ENCODE measurements around the gene UBR3.
"Not testable (repeated sequence)": the region's sequence is repeated elsewhere in the genome, so short reads cannot be mapped to it uniquely, and the experiment has no call there.

The UBR3 gene, protein sequence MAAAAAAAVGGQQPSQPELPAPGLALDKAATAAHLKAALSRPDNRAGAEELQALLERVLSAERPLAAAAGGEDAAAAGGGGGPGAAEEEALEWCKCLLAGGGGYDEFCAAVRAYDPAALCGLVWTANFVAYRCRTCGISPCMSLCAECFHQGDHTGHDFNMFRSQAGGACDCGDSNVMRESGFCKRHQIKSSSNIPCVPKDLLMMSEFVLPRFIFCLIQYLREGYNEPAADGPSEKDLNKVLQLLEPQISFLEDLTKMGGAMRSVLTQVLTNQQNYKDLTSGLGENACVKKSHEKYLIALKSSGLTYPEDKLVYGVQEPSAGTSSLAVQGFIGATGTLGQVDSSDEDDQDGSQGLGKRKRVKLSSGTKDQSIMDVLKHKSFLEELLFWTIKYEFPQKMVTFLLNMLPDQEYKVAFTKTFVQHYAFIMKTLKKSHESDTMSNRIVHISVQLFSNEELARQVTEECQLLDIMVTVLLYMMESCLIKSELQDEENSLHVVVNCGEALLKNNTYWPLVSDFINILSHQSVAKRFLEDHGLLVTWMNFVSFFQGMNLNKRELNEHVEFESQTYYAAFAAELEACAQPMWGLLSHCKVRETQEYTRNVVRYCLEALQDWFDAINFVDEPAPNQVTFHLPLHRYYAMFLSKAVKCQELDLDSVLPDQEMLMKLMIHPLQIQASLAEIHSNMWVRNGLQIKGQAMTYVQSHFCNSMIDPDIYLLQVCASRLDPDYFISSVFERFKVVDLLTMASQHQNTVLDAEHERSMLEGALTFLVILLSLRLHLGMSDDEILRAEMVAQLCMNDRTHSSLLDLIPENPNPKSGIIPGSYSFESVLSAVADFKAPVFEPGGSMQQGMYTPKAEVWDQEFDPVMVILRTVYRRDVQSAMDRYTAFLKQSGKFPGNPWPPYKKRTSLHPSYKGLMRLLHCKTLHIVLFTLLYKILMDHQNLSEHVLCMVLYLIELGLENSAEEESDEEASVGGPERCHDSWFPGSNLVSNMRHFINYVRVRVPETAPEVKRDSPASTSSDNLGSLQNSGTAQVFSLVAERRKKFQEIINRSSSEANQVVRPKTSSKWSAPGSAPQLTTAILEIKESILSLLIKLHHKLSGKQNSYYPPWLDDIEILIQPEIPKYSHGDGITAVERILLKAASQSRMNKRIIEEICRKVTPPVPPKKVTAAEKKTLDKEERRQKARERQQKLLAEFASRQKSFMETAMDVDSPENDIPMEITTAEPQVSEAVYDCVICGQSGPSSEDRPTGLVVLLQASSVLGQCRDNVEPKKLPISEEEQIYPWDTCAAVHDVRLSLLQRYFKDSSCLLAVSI (N-terminal part only)

DNA sequence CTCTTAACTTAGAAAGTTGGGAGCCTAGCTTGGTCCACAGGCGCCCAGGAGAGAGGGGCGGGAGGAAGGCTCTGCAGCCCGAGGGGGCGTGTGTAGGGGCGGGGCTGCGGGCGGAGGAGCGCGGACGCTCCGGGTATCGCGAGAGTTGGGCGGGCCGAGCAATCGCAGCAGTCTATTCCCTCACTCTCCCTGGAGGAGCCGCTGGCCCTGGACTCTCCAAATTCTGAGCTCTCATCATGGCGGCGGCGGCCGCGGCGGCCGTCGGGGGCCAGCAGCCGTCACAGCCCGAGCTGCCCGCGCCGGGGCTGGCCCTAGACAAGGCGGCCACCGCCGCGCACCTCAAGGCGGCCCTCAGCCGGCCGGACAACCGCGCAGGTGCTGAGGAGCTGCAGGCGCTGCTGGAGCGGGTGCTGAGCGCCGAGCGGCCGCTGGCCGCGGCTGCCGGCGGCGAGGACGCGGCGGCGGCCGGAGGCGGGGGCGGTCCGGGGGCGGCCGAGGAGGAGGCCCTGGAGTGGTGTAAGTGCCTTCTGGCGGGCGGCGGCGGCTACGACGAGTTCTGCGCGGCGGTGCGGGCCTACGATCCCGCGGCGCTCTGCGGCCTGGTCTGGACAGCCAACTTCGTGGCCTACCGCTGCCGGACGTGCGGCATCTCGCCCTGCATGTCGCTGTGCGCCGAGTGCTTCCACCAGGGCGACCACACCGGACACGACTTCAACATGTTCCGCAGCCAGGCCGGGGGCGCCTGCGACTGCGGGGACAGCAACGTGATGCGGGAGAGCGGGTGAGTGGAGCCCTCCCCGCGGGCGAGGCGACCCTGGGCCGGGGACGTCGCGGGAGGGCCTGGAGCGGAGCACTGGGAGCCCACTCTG is at the start of gene UBR3:
Gene UBR3 (plus strand): TSS at position 183 of the 869 bp plus-strand sequence. CDS start 54 bp downstream, at position 237.
- DNase-seq: peak; percentile 94

DNA sequence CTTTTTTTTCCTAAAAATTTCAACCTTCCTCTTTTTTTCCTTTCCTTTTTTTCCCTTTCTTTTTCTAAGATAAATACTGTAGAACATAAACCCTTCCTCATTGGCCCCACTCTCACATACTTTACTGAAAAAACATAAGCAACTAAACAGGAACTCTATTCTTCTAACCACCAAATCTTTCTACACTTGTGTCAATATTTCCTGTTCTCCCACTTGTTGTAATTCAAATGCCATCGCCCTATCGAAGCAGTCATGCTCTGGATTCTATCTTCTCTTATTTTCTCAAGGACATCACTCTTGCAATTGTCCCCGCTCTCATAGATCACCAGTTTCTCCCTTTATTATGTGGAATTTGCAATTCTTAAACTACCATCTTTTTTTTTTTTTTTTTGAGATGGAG is 48.8 kb upstream of the UBR3 start:
- DNase-seq: no peak

DNA sequence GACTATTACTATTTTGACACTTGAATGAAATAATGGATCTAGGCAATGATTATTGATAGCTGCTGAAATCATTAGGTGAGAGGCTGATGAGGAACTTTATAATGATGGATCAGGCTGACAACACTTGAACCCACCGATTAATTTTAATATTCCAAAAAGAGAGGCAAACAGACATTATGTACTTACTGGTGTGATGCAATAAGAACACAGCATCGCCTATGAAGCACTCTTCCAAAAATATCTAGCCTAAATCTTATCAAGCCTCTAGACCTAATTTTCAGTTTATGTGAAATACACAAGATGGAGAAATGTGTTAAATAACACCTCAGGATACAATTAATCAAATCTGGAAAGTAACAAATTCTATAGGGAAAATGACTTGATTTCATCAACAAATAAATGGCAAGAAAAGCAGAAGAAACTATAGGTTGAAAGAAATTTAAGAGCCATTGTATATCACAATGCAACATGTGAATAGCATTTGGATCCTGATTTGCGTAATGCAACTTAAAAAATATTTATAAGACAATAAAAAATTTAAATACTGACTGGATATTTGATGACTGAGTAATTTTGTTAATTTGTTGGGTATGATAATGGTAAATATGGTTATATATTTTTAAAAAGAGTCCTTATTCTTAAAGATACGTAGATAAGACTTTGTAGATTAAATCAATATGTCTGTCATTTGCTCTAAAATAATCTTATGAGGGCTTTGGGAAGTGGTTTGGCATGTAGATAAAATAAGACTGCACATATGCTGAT is 45.8 kb upstream of the UBR3 start:
- DNase-seq: no peak

DNA sequence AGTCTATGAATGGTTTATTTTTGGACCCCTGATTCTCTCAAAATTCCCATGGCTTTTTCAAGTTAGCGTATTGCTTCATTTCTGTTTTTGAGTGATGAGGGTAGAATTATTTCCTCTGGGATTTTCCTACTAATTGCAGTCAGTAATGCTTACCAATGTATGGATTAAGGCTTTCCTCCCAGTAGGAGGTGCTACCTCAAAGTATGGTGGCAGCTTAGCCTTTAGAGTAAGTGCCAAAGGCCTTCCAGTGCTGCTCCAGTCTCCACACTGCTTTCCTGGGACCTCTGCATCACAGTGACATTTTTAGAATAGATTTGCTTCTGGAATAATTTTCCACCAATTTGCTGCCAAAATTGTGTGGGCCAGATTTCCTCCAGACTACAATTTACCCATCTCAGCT is 44.7 kb upstream of the UBR3 start:
- DNase-seq: no peak

DNA sequence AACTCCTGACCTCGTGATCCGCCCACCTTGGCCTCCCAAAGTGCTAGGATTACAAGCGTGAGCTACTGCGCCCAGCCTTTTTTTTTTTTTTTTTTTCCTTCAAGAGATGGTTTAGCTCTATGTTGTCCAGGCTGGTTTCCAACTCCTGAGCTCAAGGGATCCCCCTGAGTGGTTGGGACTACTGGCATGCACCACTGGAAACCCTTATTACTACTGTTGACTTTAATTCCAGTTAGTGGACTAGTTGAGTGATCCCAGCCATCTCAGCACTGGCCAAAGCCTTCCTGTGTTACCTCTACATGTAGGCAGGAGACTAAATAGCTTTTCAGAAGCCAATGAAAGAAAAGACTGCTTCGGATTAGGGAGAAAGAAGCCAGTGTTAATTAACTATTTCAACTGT is 36.7 kb upstream of the UBR3 start:
- DNase-seq: no peak

DNA sequence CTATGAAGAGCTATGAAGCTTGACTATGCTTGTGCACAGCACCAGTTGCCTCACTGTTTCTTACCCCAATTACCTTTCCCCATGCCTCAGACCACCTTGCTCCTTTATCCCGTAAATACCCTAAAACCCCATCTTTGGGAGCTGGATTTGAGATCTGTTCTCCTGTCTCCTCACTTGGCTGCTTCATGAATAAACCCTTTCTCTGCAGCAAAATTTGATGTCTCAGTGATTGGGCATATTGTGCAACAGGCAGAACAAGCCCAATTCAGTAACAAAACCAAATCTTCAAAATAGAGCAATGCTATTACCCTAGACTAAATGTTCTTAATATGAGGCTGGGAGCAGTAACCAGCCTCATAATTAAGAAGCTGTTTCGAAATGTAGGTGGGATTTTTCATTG is 32.1 kb upstream of the UBR3 start:
- DNase-seq: no peak

DNA sequence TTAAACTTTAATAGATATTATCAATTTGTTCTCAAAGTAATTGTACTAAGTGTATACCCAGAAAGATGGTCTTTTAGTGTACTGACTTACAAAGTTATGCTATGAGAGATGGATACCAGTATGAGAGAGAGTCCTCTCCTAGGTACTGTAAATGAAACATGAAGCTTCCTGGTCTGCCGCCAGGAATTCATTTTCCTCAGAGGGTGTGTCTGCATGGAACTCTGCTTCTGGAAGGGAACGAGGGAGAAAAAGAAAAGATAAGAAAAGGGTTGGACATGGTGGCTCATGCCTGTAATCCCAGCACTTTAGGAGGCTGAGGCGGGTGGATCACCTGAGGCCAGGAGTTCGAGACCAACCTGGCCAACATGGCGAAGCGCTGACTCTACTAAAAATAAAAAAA is 30.8 kb upstream of the UBR3 start:
- DNase-seq: no peak

DNA sequence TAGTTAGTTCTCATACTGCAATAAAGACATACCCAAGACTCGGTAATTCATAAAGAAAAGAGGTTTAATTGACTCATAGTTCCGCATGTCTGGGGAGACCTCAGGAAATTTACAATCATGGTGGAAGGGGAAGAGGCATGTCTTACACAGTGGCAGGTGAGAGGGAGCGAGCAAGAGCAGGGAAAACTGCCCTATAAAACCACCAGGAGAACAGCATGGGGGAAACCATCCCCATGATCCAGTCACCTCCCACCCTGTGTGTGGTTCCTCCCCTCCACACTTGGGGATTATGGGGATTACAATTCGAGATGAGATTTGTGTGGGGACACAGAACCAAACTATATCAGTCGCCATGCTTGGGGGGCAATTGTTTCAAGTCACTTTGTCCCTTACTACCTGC is 29.7 kb upstream of the UBR3 start:
- no peak for DNase-seq

DNA sequence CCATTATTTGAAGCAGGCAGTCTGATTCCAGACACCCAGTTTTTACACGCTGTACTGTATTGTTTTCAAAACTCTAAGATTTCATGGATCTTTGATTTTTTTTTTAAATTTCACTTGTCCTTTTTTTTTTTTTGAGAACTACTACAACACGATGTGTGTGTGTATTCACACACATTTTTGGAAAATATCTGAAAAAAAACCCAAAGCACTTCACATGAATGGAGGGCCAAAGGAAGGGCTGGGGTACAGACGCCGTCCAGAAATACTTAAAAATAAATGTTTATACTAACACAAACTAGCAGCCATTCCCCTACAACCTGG is 28.9 kb upstream of the UBR3 start:
- no peak for DNase-seq

DNA sequence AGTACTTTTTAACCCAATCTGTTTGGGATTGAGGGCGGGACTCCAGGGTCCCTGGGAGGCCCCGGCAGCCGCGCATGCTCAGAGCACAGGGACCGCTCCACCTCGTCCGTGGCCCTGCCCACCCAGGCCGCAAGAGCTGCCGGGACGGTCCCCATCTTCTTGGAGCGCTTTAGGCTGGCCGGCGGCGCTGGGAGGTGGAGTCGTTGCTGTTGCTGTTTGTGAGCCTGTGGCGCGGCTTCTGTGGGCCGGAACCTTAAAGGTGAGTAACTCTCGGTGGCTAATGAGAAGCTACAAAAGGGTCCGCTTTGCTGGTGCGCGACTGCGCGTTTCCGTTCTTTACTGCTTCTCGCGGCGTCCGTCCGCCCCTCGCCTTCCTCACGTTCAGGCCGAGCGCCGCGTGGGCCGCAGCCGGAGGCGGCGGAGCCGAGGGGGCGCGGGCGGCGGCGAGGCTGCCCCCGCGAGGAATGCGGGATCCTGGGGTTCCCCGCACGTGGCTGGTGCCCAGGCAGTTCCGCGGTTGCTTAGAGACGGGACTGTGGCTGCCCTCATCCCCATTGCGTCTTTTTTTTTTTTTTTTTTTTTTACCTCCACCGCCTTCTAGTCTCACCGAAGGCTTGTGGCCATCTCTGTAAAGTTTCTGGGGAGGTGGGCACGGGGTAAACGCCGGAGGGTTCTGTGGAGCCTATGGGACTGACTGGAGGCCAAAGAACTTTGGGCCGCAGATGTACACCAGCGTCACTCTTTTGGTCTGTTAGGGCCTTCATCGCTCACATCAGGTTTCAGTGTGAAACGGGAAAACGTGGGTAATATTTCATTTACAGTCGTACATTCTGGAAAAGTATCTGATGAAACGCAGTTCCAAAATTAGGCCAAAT is 28.3 kb upstream of the UBR3 start, which contains the start of gene SSB:
Gene SSB (plus strand): TSS at position 154 of the 875 bp plus-strand sequence. CDS start 2,090 bp downstream, outside the sequence.
- DNase-seq: peak; percentile 99

DNA sequence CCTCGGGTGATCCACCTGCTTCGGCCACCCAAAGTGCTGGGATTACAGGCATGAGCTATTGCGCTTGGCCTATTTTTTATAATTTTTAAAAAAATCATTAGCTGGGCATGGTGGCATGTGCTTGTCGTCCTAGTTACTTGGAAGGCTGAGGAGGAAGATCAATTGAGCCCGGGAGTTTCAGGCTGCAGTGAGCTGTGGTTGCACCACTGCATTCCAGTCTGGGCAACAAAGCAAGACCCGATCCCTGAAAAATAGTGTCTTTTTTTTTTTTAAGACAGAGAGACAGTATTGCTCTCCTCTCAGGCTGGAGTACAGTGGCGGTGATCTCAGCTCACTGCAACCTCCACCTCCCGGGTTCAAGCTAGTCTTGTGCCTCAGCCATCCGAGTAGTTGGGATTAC is 23.8 kb upstream of the UBR3 start:
- no peak for DNase-seq

DNA sequence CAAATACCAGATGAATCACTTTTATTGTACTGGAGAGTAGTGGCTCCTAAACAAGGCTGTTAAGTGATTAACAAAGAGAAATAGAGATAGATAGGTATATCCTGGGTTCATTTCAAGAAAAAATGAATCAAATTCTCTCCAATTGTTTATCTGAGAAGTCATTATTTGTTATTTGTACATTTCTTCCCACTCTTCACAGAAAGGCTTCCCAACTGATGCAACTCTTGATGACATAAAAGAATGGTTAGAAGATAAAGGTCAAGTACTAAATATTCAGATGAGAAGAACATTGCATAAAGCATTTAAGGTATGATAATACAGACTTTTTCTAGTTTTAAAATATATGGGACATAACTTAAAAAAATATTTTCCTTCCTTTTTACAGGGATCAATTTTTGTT is 20.7 kb upstream of the UBR3 start:
- DNase-seq: no peak

DNA sequence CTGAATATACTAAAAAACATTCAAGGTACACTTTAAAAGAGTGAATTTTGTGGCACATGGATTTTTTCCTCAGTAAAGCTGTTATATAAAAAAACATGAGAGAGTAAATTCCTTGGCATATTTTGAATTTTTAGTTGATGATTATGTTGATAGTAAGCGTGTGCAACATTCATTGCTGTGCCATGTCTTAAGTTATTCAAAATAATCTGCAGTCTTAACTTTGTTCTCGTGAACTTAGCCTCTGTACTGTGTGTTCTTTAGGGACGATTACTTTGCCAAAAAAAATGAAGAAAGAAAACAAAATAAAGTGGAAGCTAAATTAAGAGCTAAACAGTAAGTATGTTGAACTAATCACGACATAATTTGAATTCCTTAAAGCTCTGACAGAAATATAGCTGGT is 19.0 kb upstream of the UBR3 start:
- DNase-seq: no peak

DNA sequence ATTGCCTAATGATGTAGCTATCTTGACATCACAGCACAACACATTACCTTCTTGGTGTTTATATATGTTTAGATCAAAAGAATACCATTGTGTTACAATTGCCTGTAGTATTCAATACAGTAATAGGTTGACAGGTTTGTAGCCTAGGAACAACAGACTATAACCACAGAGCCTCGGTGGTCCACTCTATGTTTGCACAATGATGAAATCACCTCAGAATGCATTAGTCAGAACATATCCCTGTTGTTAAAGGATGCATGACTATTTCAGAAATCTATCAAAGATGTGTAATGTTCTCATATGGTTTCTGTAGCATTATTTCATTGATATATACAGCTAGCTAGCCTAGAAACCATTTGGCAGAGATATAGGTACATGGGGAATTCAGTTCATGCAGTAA is 11.4 kb upstream of the UBR3 start:
- no peak for DNase-seq

DNA sequence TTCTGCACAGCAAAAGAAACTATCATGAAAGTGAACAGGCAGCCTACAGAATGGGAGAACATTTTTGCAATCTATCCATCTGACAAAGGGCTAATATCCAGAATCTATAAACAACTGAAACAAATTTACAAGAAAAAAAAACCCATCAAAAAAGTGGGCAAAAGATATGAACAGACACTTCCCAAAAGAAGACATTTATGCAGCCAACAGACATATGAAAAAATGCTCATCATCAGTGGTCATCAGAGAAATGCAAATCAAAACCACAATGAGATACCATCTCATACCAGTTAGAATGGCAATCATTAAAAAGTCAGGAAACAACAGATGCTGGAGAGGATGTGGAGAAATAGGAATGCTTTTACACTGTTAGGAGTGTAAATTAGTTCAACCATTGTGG is 10.3 kb upstream of the UBR3 start:
- DNase-seq: not testable (repeated sequence)

DNA sequence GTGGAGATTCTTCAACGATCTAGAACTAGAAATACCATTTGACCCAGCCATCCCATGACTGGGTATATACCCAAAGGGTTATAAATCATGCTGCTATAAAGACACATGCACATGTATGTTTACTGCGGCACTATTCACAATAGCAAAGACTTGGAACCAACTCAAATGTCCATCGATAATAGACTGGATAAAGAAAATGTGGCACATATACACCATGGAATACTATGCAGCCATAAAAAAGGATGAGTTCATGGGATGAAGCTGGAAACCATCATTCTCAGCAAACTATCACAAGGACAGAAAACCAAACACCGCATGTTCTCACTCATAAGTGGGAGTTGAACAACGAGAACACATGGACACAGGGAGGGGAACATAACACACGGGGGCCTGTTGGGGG is 9.9 kb upstream of the UBR3 start:
- DNase-seq: not testable (repeated sequence)

DNA sequence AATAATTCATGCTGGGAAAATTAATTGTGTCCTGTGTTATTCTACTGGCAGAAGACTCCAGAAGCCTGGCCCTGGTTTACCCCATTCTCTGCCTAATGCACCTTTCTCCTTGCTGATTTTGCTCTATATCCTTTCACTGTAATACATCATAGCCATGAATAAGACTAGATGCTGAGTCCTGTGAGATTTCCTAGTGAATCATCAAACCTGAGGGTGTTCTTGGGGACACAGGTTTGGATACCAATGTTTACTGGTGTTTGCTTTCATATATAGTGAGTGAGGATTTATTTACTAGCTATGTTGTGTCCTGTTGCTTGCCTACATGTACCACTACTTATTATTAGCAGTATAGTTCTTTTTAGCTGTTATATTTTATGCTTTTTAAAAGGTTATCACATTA is 9.0 kb upstream of the UBR3 start:
- no peak for DNase-seq

DNA sequence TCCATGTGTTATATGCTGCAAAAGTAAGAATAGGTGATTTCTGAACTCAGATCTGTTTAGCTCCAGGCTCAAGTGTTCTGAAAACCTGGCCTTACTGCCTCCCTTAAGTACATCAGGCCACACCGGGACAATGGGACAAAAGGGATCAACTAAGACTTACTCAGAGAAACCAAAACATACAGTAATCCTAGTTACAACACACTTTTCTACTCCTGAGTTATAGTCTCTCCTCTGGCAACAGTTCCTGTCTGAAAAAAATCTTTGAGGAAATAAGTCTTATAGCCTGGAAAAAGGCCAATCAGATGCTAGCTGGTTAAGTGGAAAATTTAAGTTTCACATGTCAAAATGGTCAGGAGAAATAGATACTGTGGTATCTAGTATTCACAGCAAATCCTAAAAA is 8.1 kb upstream of the UBR3 start:
- no peak for DNase-seq

DNA sequence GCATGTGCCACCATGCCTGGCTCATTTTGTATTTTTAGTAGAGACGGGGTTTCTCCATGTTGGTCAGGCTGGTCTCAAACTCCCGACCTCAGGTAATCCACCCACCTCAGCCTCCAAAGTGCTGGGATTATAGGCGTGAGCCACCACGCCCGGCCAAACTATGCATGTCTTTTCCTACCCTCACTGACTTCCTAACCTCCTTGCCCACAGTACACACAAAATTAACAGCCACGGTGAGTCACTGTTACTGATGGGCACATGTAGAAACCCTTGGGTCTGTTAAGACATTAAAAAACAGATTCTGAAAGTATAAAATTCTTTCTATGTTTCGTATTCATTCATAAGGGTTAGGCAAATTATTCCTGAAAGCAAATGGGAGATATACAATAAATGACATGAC is 7.2 kb upstream of the UBR3 start:
- DNase-seq: peak; percentile 42

DNA sequence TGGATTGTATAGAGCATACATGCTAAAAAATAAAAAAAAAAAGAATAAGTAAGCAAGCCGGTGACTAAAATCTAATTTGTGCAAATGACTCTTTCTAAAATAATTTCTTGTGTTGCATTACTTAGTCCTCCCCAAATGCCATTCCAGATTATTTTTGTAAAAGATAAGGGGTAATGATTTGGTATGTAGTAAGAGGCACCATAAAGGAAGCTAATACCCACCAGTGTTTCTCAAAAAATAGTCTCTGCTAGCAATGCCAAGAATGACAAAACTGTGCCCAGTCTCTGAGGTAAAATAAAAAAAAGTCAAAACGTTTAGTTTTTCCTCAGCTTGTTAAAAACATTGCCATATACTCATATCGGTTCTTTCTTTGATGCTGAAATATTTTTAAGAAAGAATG is 5.2 kb upstream of the UBR3 start:
- no peak for DNase-seq

Data from activated CD4-positive, alpha-beta T cell treated with anti-CD3 and anti-CD28 coated beads, Interleukin-10, Interleukin-2, amounts not matched to agents 100 ng/mL and 50 ng/mL, durations not matched to agents 16 hours and 8 hours (primary cell).